ENCODE results near the gene CAPN11. TPM values are rescaled to one million over a fixed set of nuclear protein-coding genes. Genes with fewer than 3 reads are reported as not detected.

Gene CAPN11
- polyA plus RNA-seq, 1 donor from 2014 or later, result not detected

DNA sequence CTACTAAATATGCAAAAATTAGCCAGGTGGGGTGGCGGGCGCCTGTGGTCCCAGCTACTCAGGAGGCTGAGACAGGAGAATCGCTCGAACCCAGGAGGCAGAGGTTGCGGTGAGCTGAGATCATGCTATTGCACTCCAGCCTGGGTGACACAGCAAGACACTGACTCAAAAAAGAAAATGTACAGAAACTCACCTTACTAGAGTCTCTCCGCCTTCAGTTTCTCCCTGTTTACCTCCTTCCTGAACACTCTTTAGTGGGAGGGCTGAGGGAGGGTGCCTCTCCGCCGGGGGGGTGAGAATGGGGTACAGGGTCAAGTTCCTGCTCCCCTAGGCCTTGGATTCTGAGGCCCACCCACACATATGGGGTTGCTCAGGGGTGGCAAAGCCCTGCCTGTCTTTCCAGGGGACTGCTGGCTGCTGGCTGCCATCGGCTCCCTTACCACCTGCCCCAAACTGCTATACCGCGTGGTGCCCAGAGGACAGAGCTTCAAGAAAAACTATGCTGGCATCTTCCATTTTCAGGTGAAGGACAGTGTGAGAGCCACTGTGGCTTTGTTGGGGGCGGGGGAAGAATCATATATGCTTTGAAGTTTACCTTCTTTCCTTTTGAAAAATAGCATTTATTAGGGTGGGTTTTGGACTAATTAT lies 13.4 kb downstream of the CAPN11 start:
- Histone ChIP-seq H3K4me3 (ENCODE audit: low read length) (no peak overlapping the region), H3K4me2 (ENCODE audit: low read length) (no peak overlapping the region), H3K36me3 (ENCODE audit: insufficient read depth, low read length) (no peaks in the 10 kb centered on the region), H3K9ac (ENCODE audit: low read length) (no peak overlapping the region), H4K20me1 (ENCODE audit: insufficient read depth) (no peaks in the 10 kb centered on the region), H3K27me3 (ENCODE audit: insufficient read depth, low read depth, low read length) (no peaks in the 10 kb centered on the region), H3K9me3 (ENCODE audit: low read length) (no peaks in the 10 kb centered on the region), H2AFZ (ENCODE audit: low read depth, low read length) (no peak overlapping the region), H3F3A (ENCODE audit: insufficient read depth, low read length, poor library complexity, severe bottlenecking) (no peaks in the 10 kb centered on the region), H3K9me2 (ENCODE audit: insufficient read depth, low read length) (no peaks in the 10 kb centered on the region), H3K79me2 (replicated peaks; ENCODE audit: insufficient read depth, low read length) (no peaks in the 10 kb centered on the region), H3K27ac (ENCODE audit: low read length) (no peak overlapping the region)
- TF ChIP-seq SMC3 (conservative IDR thresholded peaks at IDR 0.05; ENCODE audit: poor library complexity), result no peak
- TF ChIP-seq, protein P1, sequence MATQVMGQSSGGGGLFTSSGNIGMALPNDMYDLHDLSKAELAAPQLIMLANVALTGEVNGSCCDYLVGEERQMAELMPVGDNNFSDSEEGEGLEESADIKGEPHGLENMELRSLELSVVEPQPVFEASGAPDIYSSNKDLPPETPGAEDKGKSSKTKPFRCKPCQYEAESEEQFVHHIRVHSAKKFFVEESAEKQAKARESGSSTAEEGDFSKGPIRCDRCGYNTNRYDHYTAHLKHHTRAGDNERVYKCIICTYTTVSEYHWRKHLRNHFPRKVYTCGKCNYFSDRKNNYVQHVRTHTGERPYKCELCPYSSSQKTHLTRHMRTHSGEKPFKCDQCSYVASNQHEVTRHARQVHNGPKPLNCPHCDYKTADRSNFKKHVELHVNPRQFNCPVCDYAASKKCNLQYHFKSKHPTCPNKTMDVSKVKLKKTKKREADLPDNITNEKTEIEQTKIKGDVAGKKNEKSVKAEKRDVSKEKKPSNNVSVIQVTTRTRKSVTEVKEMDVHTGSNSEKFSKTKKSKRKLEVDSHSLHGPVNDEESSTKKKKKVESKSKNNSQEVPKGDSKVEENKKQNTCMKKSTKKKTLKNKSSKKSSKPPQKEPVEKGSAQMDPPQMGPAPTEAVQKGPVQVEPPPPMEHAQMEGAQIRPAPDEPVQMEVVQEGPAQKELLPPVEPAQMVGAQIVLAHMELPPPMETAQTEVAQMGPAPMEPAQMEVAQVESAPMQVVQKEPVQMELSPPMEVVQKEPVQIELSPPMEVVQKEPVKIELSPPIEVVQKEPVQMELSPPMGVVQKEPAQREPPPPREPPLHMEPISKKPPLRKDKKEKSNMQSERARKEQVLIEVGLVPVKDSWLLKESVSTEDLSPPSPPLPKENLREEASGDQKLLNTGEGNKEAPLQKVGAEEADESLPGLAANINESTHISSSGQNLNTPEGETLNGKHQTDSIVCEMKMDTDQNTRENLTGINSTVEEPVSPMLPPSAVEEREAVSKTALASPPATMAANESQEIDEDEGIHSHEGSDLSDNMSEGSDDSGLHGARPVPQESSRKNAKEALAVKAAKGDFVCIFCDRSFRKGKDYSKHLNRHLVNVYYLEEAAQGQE (IDR thresholded peaks at IDR 0.05; ENCODE audit: borderline replicate concordance), result no peak
- no peak for TF ChIP-seq TAF1 (IDR thresholded peaks at IDR 0.05; ENCODE audit: low read depth)
- TF ChIP-seq, protein P2, sequence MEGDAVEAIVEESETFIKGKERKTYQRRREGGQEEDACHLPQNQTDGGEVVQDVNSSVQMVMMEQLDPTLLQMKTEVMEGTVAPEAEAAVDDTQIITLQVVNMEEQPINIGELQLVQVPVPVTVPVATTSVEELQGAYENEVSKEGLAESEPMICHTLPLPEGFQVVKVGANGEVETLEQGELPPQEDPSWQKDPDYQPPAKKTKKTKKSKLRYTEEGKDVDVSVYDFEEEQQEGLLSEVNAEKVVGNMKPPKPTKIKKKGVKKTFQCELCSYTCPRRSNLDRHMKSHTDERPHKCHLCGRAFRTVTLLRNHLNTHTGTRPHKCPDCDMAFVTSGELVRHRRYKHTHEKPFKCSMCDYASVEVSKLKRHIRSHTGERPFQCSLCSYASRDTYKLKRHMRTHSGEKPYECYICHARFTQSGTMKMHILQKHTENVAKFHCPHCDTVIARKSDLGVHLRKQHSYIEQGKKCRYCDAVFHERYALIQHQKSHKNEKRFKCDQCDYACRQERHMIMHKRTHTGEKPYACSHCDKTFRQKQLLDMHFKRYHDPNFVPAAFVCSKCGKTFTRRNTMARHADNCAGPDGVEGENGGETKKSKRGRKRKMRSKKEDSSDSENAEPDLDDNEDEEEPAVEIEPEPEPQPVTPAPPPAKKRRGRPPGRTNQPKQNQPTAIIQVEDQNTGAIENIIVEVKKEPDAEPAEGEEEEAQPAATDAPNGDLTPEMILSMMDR (IDR thresholded peaks at IDR 0.05; ENCODE audit: poor library complexity, severe bottlenecking), result no peak
- TF ChIP-seq EZH2 (IDR thresholded peaks at IDR 0.05; ENCODE audit: borderline replicate concordance, insufficient read depth, low read length, poor library complexity, severe bottlenecking), result no peak
- TF ChIP-seq MXI1 (conservative IDR thresholded peaks at IDR 0.05; ENCODE audit: poor library complexity, severe bottlenecking), result no peak
- TF ChIP-seq EP300 (conservative IDR thresholded peaks at IDR 0.05; ENCODE audit: poor library complexity, severe bottlenecking), result no peak
- no peak for TF ChIP-seq RAD21 (conservative IDR thresholded peaks at IDR 0.05)
- TF ChIP-seq POLR2AphosphoS5 (IDR thresholded peaks at IDR 0.05), result no peak

DNA sequence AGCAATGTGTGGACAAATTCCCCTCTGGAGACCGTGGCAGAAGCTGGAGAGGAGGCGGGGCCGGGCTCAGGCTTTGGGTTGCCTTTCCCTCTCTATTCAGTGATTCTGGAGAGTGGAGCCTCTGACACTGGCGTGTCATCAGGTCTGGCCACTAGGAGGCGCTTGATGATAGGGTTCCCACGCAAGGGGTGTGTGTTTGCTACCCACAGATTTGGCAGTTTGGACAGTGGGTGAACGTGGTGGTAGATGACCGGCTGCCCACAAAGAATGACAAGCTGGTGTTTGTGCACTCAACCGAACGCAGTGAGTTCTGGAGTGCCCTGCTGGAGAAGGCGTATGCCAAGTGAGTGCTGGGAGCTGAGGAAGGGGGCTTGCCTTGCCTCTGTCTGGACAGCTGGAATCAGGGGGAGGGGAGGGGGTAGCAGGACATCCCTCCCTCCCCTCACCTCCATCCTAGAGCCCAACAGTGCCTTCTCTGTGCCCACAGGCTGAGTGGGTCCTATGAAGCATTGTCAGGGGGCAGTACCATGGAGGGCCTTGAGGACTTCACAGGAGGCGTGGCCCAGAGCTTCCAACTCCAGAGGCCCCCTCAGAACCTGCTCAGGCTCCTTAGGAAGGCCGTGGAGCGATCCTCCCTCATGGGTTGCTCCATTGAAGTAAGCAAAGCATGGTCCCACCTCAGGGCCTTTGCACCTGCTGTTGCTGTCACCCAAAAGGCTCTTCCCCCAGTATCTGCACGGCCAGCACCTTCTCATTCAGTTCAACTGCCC lies 14.3 kb downstream of the CAPN11 start:
- Histone ChIP-seq H4K20me1 (ENCODE audit: insufficient read depth) (no peaks in the 10 kb centered on the region), H3K79me2 (replicated peaks; ENCODE audit: insufficient read depth, low read length) (no peaks in the 10 kb centered on the region), H3K27ac (ENCODE audit: low read length) (no peak overlapping the region), H3K4me3 (ENCODE audit: low read length) (no peak overlapping the region), H2AFZ (ENCODE audit: low read depth, low read length) (no peak overlapping the region), H3K4me2 (ENCODE audit: low read length) (no peak overlapping the region), H3K9me2 (ENCODE audit: insufficient read depth, low read length) (no peaks in the 10 kb centered on the region), H3K9ac (ENCODE audit: low read length) (no peak overlapping the region), H3K36me3 (ENCODE audit: insufficient read depth, low read length) (no peaks in the 10 kb centered on the region), H3K9me3 (ENCODE audit: low read length) (no peaks in the 10 kb centered on the region), H3F3A (ENCODE audit: insufficient read depth, low read length, poor library complexity, severe bottlenecking) (no peaks in the 10 kb centered on the region), H3K27me3 (ENCODE audit: insufficient read depth, low read depth, low read length) (no peaks in the 10 kb centered on the region)
- peak; percentile 87 for TF ChIP-seq SMC3 (conservative IDR thresholded peaks at IDR 0.05; ENCODE audit: poor library complexity)
- peak; percentile 85 for TF ChIP-seq RAD21 (conservative IDR thresholded peaks at IDR 0.05)
- TF ChIP-seq, protein P2 (IDR thresholded peaks at IDR 0.05; ENCODE audit: poor library complexity, severe bottlenecking), result peak; percentile 85
- TF ChIP-seq POLR2AphosphoS5 (IDR thresholded peaks at IDR 0.05), result no peak

Data from neural cell (in vitro differentiated cells).